PFSK-1 (cell line): ENCODE results near the gene MYO16.

Experiments used
- FOXP2 ChIP-seq: optimal IDR thresholded peaks from 2 replicates; pipeline ENCODE3; 2011; ENCODE audit warnings: borderline replicate concordance, control low read depth, inconsistent platforms; ENCODE audit not compliant: insufficient read depth; ENCODE audit errors: extremely low read length, extremely low read depth
- POLR2AphosphoS5 ChIP-seq: IDR thresholded peaks from 2 replicates; pipeline ENCODE4 v1.6.1; 2012; ENCODE audit warnings: low read depth, mild to moderate bottlenecking, control low read depth, low read length, moderate library complexity
- REST ChIP-seq, 2 experiments: IDR thresholded peaks; 2 replicates each; pipeline versions ENCODE4 v1.6.1 to v1.8.0; 2011 to 2012; ENCODE audit warnings: low read depth in 2 of 2, low read length in 2 of 2, control low read depth in 1 of 2, inconsistent platforms in 1 of 2, mild to moderate bottlenecking in 1 of 2, moderate library complexity in 1 of 2; ENCODE audit not compliant: insufficient read depth in 1 of 2
- SIN3A ChIP-seq: IDR thresholded peaks from 2 replicates; pipeline ENCODE4 v1.6.1; 2012; ENCODE audit warnings: mild to moderate bottlenecking, low read length, moderate library complexity, borderline replicate concordance; ENCODE audit not compliant: insufficient read depth
- TAF1 ChIP-seq: IDR thresholded peaks from 2 replicates; pipeline ENCODE4 v1.6.1; 2012; ENCODE audit warnings: low read length, control low read depth, borderline replicate concordance; ENCODE audit not compliant: insufficient read depth

GRCh38 chr13:109214393-109214792, 585.0 kb downstream of the MYO16 start:
- TF ChIP-seq REST (IDR thresholded peaks at IDR 0.05; ENCODE audit: insufficient read depth in 1 of 2, low read depth in 2 of 2, low read length in 2 of 2) (no peak), TAF1 (no peak), POLR2AphosphoS5 (no peak), SIN3A (no peak), FOXP2 (no peak)
